Measurements from ENCODE around the gene RTN4IP1.
"Not testable (repeated sequence)": the region's sequence is repeated elsewhere in the genome, so short reads cannot be mapped to it uniquely, and the experiment has no call there.

RTN4IP1 gene

GRCh38 chr6:106618324-106618723 is 11.0 kb downstream of the RTN4IP1 start:
- H3K9me3 ChIP-seq (ENCODE audit: control insufficient read depth, insufficient read depth, low read length), result no peaks in the 10 kb centered on the region
- H3K9ac ChIP-seq (ENCODE audit: low read depth, low read length), result no peak overlapping the region
- H3K36me3 ChIP-seq (ENCODE audit: insufficient read depth, low read length), result peaks cover 3% of the 10 kb centered on the region; the same call in 1 of the 2 replicates
- H3K4me1 ChIP-seq (ENCODE audit: insufficient read depth, low read length), result peaks cover 21% of the 10 kb centered on the region

- peaks cover 26% of the 10 kb centered on the region for H3K4me1 ChIP-seq (ENCODE audit: insufficient read depth, low read length)
- peaks cover under 1% of the 10 kb centered on the region; the same call in 1 of the 2 replicates for H3K36me3 ChIP-seq (ENCODE audit: insufficient read depth, low read length)
- no peak overlapping the region for H3K9ac ChIP-seq (ENCODE audit: low read depth, low read length)
- no peaks in the 10 kb centered on the region for H3K9me3 ChIP-seq (ENCODE audit: control insufficient read depth, insufficient read depth, low read length)
These were observed 11.4 kb downstream of the RTN4IP1 start for GRCh38 chr6:106617857-106618256.

- H3K9ac ChIP-seq (ENCODE audit: low read depth, low read length), result no peak overlapping the region
- no peaks in the 10 kb centered on the region for H3K9me3 ChIP-seq (ENCODE audit: control insufficient read depth, insufficient read depth, low read length)
- H3K36me3 ChIP-seq (ENCODE audit: insufficient read depth, low read length), result no peaks in the 10 kb centered on the region
- H3K4me1 ChIP-seq (ENCODE audit: insufficient read depth, low read length), result peaks cover 26% of the 10 kb centered on the region
These were observed 12.0 kb downstream of the RTN4IP1 start for GRCh38 chr6:106617302-106617701.

DNA sequence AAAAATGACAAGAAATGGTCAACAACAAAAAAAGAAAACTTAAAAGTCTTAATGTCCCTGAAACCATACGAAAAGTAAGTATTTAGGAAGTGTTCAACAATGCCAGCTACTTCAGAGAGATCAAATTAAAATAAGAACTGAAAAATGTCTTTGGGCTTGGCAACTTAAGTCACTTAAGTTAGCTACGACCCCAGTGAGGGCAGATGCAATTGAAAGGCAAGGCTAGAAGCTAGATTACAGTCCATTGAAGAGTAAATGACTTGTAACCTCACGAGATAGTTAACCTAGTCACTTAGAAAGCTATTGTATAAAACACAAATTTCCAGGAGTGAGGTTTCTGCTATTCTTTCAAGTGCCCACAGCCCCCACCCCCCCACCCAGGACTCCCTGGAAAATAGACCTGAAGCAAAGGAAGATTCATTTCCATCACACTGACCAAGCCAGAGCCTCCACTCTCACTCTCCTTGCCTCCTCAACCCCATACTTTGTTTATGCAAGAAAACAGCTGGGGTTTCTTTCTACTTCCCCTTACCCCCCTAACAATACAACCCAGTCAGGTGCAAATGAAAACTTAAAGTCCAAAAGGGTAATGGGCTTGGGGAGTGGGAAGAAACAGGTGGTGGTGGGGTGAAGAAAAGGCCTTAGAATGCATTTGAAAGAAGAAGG is 14.6 kb downstream of the RTN4IP1 start:
- Histone ChIP-seq H3K4me1 (ENCODE audit: insufficient read depth, low read length) (peaks cover 22% of the 10 kb centered on the region), H3K9ac (ENCODE audit: low read depth, low read length) (no peak overlapping the region), H3K9me3 (ENCODE audit: control insufficient read depth, insufficient read depth, low read length) (no peaks in the 10 kb centered on the region), H3K36me3 (ENCODE audit: insufficient read depth, low read length) (no peaks in the 10 kb centered on the region)

DNA sequence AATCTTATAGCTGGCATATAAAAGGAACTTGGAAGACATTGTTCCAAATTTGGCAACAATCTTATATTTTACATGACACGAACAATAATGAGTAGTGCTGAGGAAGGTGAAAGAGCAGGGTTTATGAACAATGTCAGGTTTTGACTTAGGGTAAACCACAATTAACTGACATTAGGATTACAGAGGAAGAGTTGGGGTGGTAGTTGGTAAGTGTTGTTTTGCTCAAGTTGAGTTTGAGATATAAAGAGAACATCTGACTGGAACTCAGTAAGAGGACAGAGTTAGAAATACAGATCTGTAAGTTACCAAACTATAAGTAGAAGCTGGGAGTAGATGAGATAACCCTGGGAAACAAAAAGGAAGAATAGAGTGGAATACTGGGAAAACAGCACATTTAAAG is 15.1 kb downstream of the RTN4IP1 start:
- Histone ChIP-seq H3K4me1 (ENCODE audit: insufficient read depth, low read length) (peaks cover 20% of the 10 kb centered on the region), H3K9me3 (ENCODE audit: control insufficient read depth, insufficient read depth, low read length) (no peaks in the 10 kb centered on the region), H3K36me3 (ENCODE audit: insufficient read depth, low read length) (no peaks in the 10 kb centered on the region), H3K9ac (ENCODE audit: low read depth, low read length) (no peak overlapping the region)

DNA sequence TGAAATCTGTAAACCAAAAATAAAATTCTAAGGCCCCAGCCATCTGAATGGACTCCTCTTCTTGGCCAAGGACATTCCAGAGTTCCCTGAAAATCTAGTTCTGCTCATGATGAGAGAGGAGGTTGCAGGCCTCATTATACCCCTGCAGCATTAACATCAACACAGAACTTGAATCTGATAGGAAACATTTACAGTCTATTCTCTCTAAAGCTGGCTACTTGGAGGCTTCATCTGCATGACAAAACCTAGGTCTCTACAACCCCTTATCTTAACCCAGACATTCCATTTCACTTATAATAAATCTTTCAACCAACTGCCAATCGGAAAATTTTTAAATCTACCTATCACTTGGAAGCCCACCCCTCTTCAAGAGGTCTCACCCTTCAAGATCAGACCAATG is 15.7 kb downstream of the RTN4IP1 start:
- Histone ChIP-seq H3K4me1 (ENCODE audit: insufficient read depth, low read length) (peaks cover 16% of the 10 kb centered on the region; the same call in 1 of the 2 replicates), H3K9me3 (ENCODE audit: control insufficient read depth, insufficient read depth, low read length) (no peaks in the 10 kb centered on the region), H3K36me3 (ENCODE audit: insufficient read depth, low read length) (no peaks in the 10 kb centered on the region), H3K9ac (ENCODE audit: low read depth, low read length) (no peak overlapping the region)

DNA sequence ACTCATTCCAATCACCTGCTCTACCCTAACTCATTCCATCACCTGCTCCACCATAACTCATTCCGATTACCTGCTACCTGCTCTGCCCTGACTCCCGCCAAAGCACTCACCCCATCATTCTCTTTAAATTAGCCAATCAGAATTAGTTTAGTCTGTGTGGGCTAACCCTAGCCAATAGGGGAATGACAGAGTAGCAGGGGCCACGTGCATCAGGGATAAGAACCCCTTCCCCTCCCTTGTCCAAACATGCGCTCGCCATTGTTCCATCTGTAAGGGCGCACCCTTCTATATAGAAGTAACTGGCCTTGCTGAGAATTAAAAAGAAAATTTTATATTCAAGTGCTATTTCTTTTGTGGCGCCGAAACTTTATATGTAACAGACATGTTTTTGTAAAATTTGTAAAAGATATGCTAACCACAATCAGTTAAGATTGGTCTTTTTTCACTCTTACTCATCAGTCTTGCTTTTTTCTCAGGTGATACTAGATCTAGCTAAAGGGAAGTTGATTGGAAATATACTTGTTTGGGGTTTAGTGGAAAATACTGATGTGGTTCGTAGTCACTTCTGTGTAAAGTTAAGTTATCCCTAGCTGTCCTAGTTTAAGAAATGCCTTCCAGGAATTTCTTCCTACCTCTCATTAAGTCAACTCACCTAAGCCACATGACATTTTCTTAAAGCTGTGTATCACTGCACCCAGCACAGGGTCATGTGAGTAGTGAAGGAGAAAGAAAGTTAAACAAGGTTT is 16.5 kb downstream of the RTN4IP1 start:
- Histone ChIP-seq H3K9me3 (ENCODE audit: control insufficient read depth, insufficient read depth, low read length) (no peaks in the 10 kb centered on the region), H3K9ac (ENCODE audit: low read depth, low read length) (no peak overlapping the region), H3K4me1 (ENCODE audit: insufficient read depth, low read length) (peaks cover 16% of the 10 kb centered on the region; the same call in 1 of the 2 replicates), H3K36me3 (ENCODE audit: insufficient read depth, low read length) (no peaks in the 10 kb centered on the region)

DNA sequence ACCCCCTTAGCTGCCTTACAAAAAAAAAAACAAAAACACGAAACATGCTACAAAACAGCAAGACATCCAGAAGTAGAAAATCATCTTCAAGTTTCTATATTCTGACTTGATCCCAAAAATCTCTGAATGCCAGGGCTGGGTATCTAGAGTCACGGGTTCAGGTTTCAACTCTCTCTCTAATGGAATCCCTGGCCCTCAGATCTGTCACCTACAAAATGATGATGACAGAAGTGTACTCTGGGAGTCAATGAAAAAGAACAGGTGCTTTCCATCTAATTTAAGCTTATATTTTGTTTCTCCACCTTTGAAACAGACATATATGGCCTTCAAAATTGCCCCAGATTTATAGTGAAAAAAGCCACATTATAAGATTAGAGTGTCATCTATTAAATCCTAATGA is 18.3 kb downstream of the RTN4IP1 start:
- peaks cover 16% of the 10 kb centered on the region; the same call in 1 of the 2 replicates for H3K4me1 ChIP-seq (ENCODE audit: insufficient read depth, low read length)
- H3K9ac ChIP-seq (ENCODE audit: low read depth, low read length), result no peak overlapping the region
- H3K9me3 ChIP-seq (ENCODE audit: control insufficient read depth, insufficient read depth, low read length), result peaks cover under 1% of the 10 kb centered on the region; the same call in 1 of the 2 replicates
- H3K36me3 ChIP-seq (ENCODE audit: insufficient read depth, low read length), result no peaks in the 10 kb centered on the region

GRCh38 chr6:106609699-106610098 is 19.6 kb downstream of the RTN4IP1 start:
- peaks cover 16% of the 10 kb centered on the region; the same call in 1 of the 2 replicates for H3K4me1 ChIP-seq (ENCODE audit: insufficient read depth, low read length)
- H3K9ac ChIP-seq (ENCODE audit: low read depth, low read length), result no peak overlapping the region
- H3K36me3 ChIP-seq (ENCODE audit: insufficient read depth, low read length), result no peaks in the 10 kb centered on the region
- peaks cover 5% of the 10 kb centered on the region; the same call in 1 of the 2 replicates for H3K9me3 ChIP-seq (ENCODE audit: control insufficient read depth, insufficient read depth, low read length)

GRCh38 chr6:106608080-106608668 is 21.1 kb downstream of the RTN4IP1 start:
- peaks cover 5% of the 10 kb centered on the region; the same call in 1 of the 2 replicates for H3K9me3 ChIP-seq (ENCODE audit: control insufficient read depth, insufficient read depth, low read length)
- peaks cover 4% of the 10 kb centered on the region; the same call in 1 of the 2 replicates for H3K4me1 ChIP-seq (ENCODE audit: insufficient read depth, low read length)
- no peak overlapping the region for H3K9ac ChIP-seq (ENCODE audit: low read depth, low read length)
- H3K36me3 ChIP-seq (ENCODE audit: insufficient read depth, low read length), result no peaks in the 10 kb centered on the region

- Histone ChIP-seq H3K9me3 (ENCODE audit: control insufficient read depth, insufficient read depth, low read length) (no peaks in the 10 kb centered on the region), H3K36me3 (ENCODE audit: insufficient read depth, low read length) (no peaks in the 10 kb centered on the region), H3K9ac (ENCODE audit: low read depth, low read length) (no peak overlapping the region), H3K4me1 (ENCODE audit: insufficient read depth, low read length) (no peaks in the 10 kb centered on the region)
These were observed 29.0 kb downstream of the RTN4IP1 start for GRCh38 chr6:106600329-106600728.

- Histone ChIP-seq H3K4me1 (ENCODE audit: insufficient read depth, low read length) (no peaks in the 10 kb centered on the region), H3K36me3 (ENCODE audit: insufficient read depth, low read length) (no peaks in the 10 kb centered on the region), H3K9me3 (ENCODE audit: control insufficient read depth, insufficient read depth, low read length) (no peaks in the 10 kb centered on the region), H3K9ac (ENCODE audit: low read depth, low read length) (no peak overlapping the region)
These were observed 29.9 kb downstream of the RTN4IP1 start for GRCh38 chr6:106599440-106599839.

GRCh38 chr6:106591111-106591825 is 38.0 kb downstream of the RTN4IP1 start:
- H3K9me3 ChIP-seq (ENCODE audit: control insufficient read depth, insufficient read depth, low read length), result no peaks in the 10 kb centered on the region
- H3K9ac ChIP-seq (ENCODE audit: low read depth, low read length), result no peak overlapping the region
- peaks cover 6% of the 10 kb centered on the region; the same call in 1 of the 2 replicates for H3K36me3 ChIP-seq (ENCODE audit: insufficient read depth, low read length)
- no peaks in the 10 kb centered on the region for H3K4me1 ChIP-seq (ENCODE audit: insufficient read depth, low read length)

DNA sequence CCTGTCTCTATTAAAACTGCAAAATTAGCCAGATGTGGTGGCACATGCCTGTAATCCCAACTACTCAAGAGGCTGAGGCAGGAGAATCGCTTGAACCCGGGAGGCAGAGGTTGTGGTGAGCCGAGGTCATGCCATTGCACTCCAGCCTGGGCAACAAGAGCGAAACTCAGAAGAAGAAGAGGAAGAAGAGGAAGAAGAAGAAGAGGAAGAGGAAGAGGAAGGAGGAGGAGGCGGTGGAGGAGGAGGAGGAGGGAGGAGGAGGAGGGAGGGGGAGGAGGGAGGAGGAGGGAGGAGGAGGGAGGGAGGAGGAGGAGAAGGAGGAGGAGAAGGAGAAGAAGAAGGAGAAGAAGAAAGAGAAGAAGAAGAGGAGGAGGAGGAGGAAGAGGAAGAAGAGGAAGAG is 40.4 kb downstream of the RTN4IP1 start:
- H3K9me3 ChIP-seq (ENCODE audit: control insufficient read depth, insufficient read depth, low read length); H3K9ac ChIP-seq (ENCODE audit: low read depth, low read length); H3K36me3 ChIP-seq (ENCODE audit: insufficient read depth, low read length); H3K4me1 ChIP-seq (ENCODE audit: insufficient read depth, low read length): not testable (repeated sequence)

Data from ES-I3 (cell line).